ENCODE results near the gene C1orf115. TPM values are rescaled to one million over a fixed set of nuclear protein-coding genes. Genes with fewer than 3 reads are reported as not detected.

The C1orf115 gene
- total and polyA plus RNA-seq, 8 donors, result 9.3 to 28.8 (median 14.9) TPM

GRCh38 chr1:220741349-220741748 is 51.2 kb downstream of the C1orf115 start:
- 53 to 73% (median 67%) methylated on average over 2 of the region's 2 CpGs for WGBS, 5 donors
- no peaks in the 10 kb centered on the region for H3K4me1 ChIP-seq
- no peaks in the 10 kb centered on the region for H3K36me3 ChIP-seq
- no peak for DNase-seq
- intact Hi-C loops (cut with DNase I; ENCODE audit: low total_unique reads), result no loop called here
- no peaks in the 10 kb centered on the region for H3K9me3 ChIP-seq
- no peaks in the 10 kb centered on the region for H3K27me3 ChIP-seq
- TF ChIP-seq EP300 (IDR thresholded peaks at IDR 0.05) (no peak), POLR2AphosphoS5 (IDR thresholded peaks at IDR 0.05) (no peak), POLR2A (IDR thresholded peaks at IDR 0.05) (no peak)
- TF ChIP-seq, protein P1, sequence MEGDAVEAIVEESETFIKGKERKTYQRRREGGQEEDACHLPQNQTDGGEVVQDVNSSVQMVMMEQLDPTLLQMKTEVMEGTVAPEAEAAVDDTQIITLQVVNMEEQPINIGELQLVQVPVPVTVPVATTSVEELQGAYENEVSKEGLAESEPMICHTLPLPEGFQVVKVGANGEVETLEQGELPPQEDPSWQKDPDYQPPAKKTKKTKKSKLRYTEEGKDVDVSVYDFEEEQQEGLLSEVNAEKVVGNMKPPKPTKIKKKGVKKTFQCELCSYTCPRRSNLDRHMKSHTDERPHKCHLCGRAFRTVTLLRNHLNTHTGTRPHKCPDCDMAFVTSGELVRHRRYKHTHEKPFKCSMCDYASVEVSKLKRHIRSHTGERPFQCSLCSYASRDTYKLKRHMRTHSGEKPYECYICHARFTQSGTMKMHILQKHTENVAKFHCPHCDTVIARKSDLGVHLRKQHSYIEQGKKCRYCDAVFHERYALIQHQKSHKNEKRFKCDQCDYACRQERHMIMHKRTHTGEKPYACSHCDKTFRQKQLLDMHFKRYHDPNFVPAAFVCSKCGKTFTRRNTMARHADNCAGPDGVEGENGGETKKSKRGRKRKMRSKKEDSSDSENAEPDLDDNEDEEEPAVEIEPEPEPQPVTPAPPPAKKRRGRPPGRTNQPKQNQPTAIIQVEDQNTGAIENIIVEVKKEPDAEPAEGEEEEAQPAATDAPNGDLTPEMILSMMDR (IDR thresholded peaks at IDR 0.05), result no peak
- no peak overlapping the region for H3K4me3 ChIP-seq
- no peak overlapping the region for H3K27ac ChIP-seq

GRCh38 chr1:220741825-220742224 is 51.7 kb downstream of the C1orf115 start:
- H3K4me3 ChIP-seq, result no peak overlapping the region
- no peak overlapping the region for H3K27ac ChIP-seq
- no peaks in the 10 kb centered on the region for H3K27me3 ChIP-seq
- H3K36me3 ChIP-seq, result no peaks in the 10 kb centered on the region
- TF ChIP-seq, protein P1 (IDR thresholded peaks at IDR 0.05), result no peak
- 74 to 91% (median 83%) methylated on average over 1 of the region's 1 CpG for WGBS, 5 donors
- intact Hi-C loops (cut with DNase I; ENCODE audit: low total_unique reads), result no loop called here
- peaks cover 0 to 2% (median 0%) of the 10 kb centered on the region in 4 donors for H3K4me1 ChIP-seq
- H3K9me3 ChIP-seq, result no peaks in the 10 kb centered on the region
- no peak for DNase-seq

GRCh38 chr1:220742520-220742919 is 52.4 kb downstream of the C1orf115 start:
- H3K4me3 ChIP-seq, result no peak overlapping the region
- no peaks in the 10 kb centered on the region for H3K36me3 ChIP-seq
- no peaks in the 10 kb centered on the region for H3K9me3 ChIP-seq
- no peaks in the 10 kb centered on the region for H3K27me3 ChIP-seq
- intact Hi-C loops (cut with DNase I; ENCODE audit: low total_unique reads), result no loop called here
- TF ChIP-seq, protein P1 (IDR thresholded peaks at IDR 0.05), result no peak
- TF ChIP-seq EP300 (IDR thresholded peaks at IDR 0.05) (no peak), POLR2A (IDR thresholded peaks at IDR 0.05) (no peak), POLR2AphosphoS5 (IDR thresholded peaks at IDR 0.05) (no peak)
- H3K27ac ChIP-seq, result no peak overlapping the region
- peaks cover 2 to 9% (median 4%) of the 10 kb centered on the region in 4 donors for H3K4me1 ChIP-seq
- no peak for DNase-seq
- WGBS, 5 donors, result 84 to 90% (median 86%) methylated on average over 3 of the region's 3 CpGs

DNA sequence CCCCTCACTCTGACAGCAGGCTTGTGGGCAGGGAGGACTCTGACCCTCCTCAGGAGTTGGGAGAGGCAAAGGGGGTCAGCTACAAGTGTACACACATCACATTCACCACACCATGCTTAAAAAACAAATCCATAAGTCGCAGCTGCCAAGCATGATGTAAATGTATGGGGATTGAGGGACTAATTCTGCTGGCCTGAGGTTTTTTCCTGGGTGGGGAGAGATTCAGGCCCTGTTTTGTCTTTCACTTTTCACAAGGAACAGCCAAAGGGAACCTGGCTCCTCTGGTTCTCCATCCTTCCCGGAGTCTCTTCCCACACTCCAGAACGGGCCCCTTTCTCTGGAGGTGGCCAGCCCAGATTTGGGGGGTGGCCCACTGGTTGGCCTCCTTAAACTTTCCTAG is 56.7 kb downstream of the C1orf115 start:
- 82 to 94% (median 88%) methylated on average over 3 of the region's 3 CpGs for WGBS, 5 donors
- H3K9me3 ChIP-seq, result no peaks in the 10 kb centered on the region
- H3K27me3 ChIP-seq, result peaks cover 0 to 6% (median 0%) of the 10 kb centered on the region in 3 donors
- TF ChIP-seq EP300 (IDR thresholded peaks at IDR 0.05) (no peak), POLR2AphosphoS5 (IDR thresholded peaks at IDR 0.05) (no peak), POLR2A (IDR thresholded peaks at IDR 0.05) (no peak)
- TF ChIP-seq, protein P1 (IDR thresholded peaks at IDR 0.05), result no peak
- no peak overlapping the region for H3K4me3 ChIP-seq
- intact Hi-C loops (cut with DNase I; ENCODE audit: low total_unique reads), result no loop called here
- H3K27ac ChIP-seq, result no peak overlapping the region
- H3K36me3 ChIP-seq, result no peaks in the 10 kb centered on the region
- no peak for DNase-seq
- peaks cover 21 to 42% (median 31%) of the 10 kb centered on the region in 4 donors for H3K4me1 ChIP-seq

Data from stomach (tissue), 9 donors.